SK-N-SH treated with all-trans-retinoic acid at 6 μM for 48 hours (cell line): ENCODE measurements around the gene UBE3C.

Experiments used
- ATAC-seq: fragments of 200-7000 bp; cut with Tn5 transposase; 3 replicates; pipeline ENCODE4 v1.9.1; 2020; ENCODE audit warnings: mild to moderate bottlenecking, moderate library complexity
- BACH2 ChIP-seq: fragments of 250-450 bp; sonication (Bioruptor Pico); IDR thresholded peaks from 2 replicates; pipeline ENCODE4 v1.9.0; 2021; ENCODE audit warnings: mild to moderate bottlenecking, borderline replicate concordance
- CREB5 ChIP-seq: fragments of 250-450 bp; sonication (Bioruptor Pico); IDR thresholded peaks from 2 replicates; pipeline ENCODE4 v1.5.1; 2020; ENCODE audit warnings: low read depth, mild to moderate bottlenecking, moderate library complexity
- CSDC2 ChIP-seq: fragments of 250-450 bp; sonication (Bioruptor Pico); IDR thresholded peaks from 2 replicates; pipeline ENCODE4 v1.5.0; 2020; ENCODE audit warnings: mild to moderate bottlenecking, moderate library complexity
- CSRNP3 ChIP-seq: fragments of 250-450 bp; sonication (Bioruptor Pico); IDR thresholded peaks from 2 replicates; pipeline ENCODE4 v1.5.1; 2021; ENCODE audit warnings: mild to moderate bottlenecking, moderate library complexity
- ESRRG ChIP-seq: fragments of 250-450 bp; sonication (Bioruptor Pico); IDR thresholded peaks from 2 replicates; pipeline ENCODE4 v1.6.1; 2021; ENCODE audit warnings: mild to moderate bottlenecking
- GLIS3 ChIP-seq: fragments of 250-450 bp; sonication (Bioruptor Pico); IDR thresholded peaks from 2 replicates; pipeline ENCODE4 v1.5.0; 2020; ENCODE audit warnings: mild to moderate bottlenecking, moderate library complexity
- PATZ1 ChIP-seq: fragments of 250-450 bp; sonication (Bioruptor Pico); IDR thresholded peaks from 2 replicates; pipeline ENCODE4 v1.8.0; 2020; ENCODE audit warnings: mild to moderate bottlenecking, moderate library complexity, borderline replicate concordance
- POU6F1 ChIP-seq: fragments of 250-450 bp; sonication (Bioruptor Pico); IDR thresholded peaks from 2 replicates; pipeline ENCODE4 v1.8.0; 2021; ENCODE audit warnings: low read depth, mild to moderate bottlenecking, moderate library complexity, borderline replicate concordance
- RARB ChIP-seq: fragments of 250-450 bp; sonication (Bioruptor Pico); IDR thresholded peaks from 2 replicates; pipeline ENCODE4 v1.8.0; 2021; ENCODE audit warnings: mild to moderate bottlenecking, moderate library complexity
- SNAI2 ChIP-seq: fragments of 250-450 bp; sonication (Bioruptor Pico); IDR thresholded peaks from 2 replicates; pipeline ENCODE4 v1.5.0; 2020; ENCODE audit warnings: mild to moderate bottlenecking, moderate library complexity
- TOX ChIP-seq: fragments of 250-450 bp; sonication (Bioruptor Pico); IDR thresholded peaks from 2 replicates; pipeline ENCODE4 v1.8.0; 2021; ENCODE audit warnings: mild to moderate bottlenecking, moderate library complexity, borderline replicate concordance
- TSHZ2 ChIP-seq: fragments of 250-450 bp; sonication (Bioruptor Pico); IDR thresholded peaks from 2 replicates; pipeline ENCODE4 v1.5.0; 2020; ENCODE audit warnings: mild to moderate bottlenecking, moderate library complexity
- ZC3H10 ChIP-seq: fragments of 250-450 bp; sonication (Bioruptor Pico); IDR thresholded peaks from 2 replicates; pipeline ENCODE4 v1.5.1; 2021; ENCODE audit warnings: mild to moderate bottlenecking, moderate library complexity
- ZFP30 ChIP-seq: fragments of 450-650 bp; formaldehyde crosslinking; IDR thresholded peaks from 2 replicates; pipeline ENCODE4 v1.5.0; 2022; ENCODE audit warnings: mild to moderate bottlenecking, moderate library complexity
- ZNF565 ChIP-seq: fragments of 450-650 bp; formaldehyde crosslinking; conservative IDR thresholded peaks from 2 replicates; pipeline ENCODE4 v1.5.0; 2020; ENCODE audit warnings: low read depth, mild to moderate bottlenecking, moderate library complexity
- ZNF70 ChIP-seq: fragments of 450-650 bp; formaldehyde crosslinking; IDR thresholded peaks from 2 replicates; pipeline ENCODE4 v1.5.0; 2020; ENCODE audit warnings: mild to moderate bottlenecking, moderate library complexity
- ZNF8 ChIP-seq: fragments of 450-650 bp; formaldehyde crosslinking; IDR thresholded peaks from 2 replicates; pipeline ENCODE4 v1.5.0; 2020; ENCODE audit warnings: mild to moderate bottlenecking, moderate library complexity

Gene UBE3C

GRCh38 chr7:157282141-157282801 is 143.5 kb downstream of the UBE3C start:
- no peak for ATAC-seq
- TF ChIP-seq POU6F1 (CRISPR knock-in tag) (no peak), CREB5 (CRISPR knock-in tag) (no peak), SNAI2 (CRISPR knock-in tag) (no peak), PATZ1 (CRISPR knock-in tag) (no peak), GLIS3 (no peak), BACH2 (CRISPR knock-in tag) (no peak), ZFP30 (no peak), CSRNP3 (CRISPR knock-in tag) (no peak), ZNF8 (CRISPR knock-in tag) (no peak), CSDC2 (CRISPR knock-in tag) (no peak), TOX (CRISPR knock-in tag) (no peak), ZC3H10 (CRISPR knock-in tag) (no peak), ZNF565 (no peak), ESRRG (CRISPR knock-in tag) (no peak), RARB (no peak)

- TF ChIP-seq TSHZ2 = no peak
- TF ChIP-seq ZNF565 = no peak
- no peak for TF ChIP-seq TOX (CRISPR knock-in tag)
- no peak for TF ChIP-seq GLIS3
- no peak for TF ChIP-seq CREB5 (CRISPR knock-in tag)
- TF ChIP-seq POU6F1 (CRISPR knock-in tag) = no peak
- no peak for TF ChIP-seq ZNF70
- no peak for TF ChIP-seq ZNF8 (CRISPR knock-in tag)
- no peak for TF ChIP-seq BACH2 (CRISPR knock-in tag)
- TF ChIP-seq CSDC2 (CRISPR knock-in tag) = no peak
- ATAC-seq = no peak
Observed at GRCh38 chr7:157284229-157285014, 145.7 kb downstream of the UBE3C start.
